ENCODE data around the gene PCLAF.
A peak's percentile ranks its signal among the peaks of the same experiment; 100 is the strongest.
"Not testable (repeated sequence)": the region's sequence is repeated elsewhere in the genome, so short reads cannot be mapped to it uniquely, and the experiment has no call there.

The PCLAF gene

DNA sequence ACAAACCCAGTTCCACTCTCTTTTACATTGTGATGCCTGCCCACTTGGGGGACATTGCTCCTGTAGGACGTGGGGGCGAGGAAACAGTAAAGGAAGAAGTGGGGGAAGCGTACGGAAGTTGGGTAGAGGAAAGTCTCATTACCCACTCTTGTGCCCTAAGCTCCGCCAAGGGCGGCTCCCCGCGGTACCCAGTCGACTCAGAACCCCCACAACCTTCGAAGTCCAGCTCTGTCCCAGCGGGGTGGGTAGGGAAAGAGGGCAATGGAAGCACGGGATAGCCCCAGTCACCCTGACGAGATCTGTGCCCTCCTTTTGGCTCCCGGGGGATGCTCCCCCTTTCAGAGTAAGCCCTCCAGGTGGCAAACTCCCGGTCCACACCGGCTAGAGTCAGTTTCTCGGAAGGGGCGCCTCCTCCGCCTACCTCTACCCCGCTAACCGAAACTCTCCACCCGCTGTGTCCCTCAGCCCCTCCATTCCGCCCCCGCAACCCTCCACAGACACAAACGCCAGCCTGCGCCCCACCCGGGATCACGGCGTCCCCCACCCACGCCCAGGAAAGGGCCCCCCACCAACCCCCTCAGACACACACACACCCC lies 25.8 kb downstream of the PCLAF start:
- ChIA-PET CTCF (interaction anchor here (0.8 to 1.4 kb wide), 2 partner anchors 133 to 145 kb away, joined by 3 to 4 read pairs; no protein-coding TSS in a partner anchor), POLR2A (interaction anchor here (1.2 kb wide), 1 partner anchor 262 kb away, joined by 3 read pairs; the partner anchor contains the start of gene CIAO2A)
- no peak for TF ChIP-seq LEF1 (IDR thresholded peaks at IDR 0.05; ENCODE audit: borderline replicate concordance)
- TF ChIP-seq, protein P1, sequence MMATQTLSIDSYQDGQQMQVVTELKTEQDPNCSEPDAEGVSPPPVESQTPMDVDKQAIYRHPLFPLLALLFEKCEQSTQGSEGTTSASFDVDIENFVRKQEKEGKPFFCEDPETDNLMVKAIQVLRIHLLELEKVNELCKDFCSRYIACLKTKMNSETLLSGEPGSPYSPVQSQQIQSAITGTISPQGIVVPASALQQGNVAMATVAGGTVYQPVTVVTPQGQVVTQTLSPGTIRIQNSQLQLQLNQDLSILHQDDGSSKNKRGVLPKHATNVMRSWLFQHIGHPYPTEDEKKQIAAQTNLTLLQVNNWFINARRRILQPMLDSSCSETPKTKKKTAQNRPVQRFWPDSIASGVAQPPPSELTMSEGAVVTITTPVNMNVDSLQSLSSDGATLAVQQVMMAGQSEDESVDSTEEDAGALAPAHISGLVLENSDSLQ (IDR thresholded peaks at IDR 0.05) = no peak
- peak; percentile 4 for DNase-seq (ENCODE audit: extremely low spot score)

DNA sequence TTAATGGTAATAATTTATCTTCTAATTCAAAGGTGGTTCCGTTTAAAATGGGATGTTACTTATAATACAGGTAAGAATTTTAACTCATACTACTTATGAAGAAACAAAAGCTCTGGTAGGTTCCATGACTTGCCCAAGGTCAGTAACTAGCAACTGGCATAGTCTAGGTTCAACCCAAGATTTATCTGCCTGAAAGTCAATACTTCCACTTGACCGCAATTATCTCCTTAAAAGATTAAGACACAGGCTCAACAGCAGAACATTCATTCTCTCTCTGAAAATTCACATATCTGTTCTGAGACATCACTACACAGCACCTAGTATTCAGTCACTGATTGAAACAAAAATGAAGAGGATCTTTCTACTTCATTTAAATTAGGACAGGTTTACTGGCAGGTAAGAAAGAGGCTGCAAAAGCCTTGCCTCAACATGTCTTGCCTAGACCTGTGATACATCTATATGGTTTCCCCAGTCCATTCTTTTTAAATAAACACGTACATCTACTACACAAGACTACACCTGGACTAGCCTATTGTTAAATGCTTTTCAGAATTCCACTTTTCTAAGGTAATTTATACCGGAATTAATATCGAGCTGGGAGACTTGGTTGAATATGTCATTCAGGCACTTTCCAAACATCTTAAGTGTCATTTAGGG lies 26.4 kb downstream of the PCLAF start:
- no peak for TF ChIP-seq LEF1 (IDR thresholded peaks at IDR 0.05; ENCODE audit: borderline replicate concordance)
- TF ChIP-seq L3MBTL2 (conservative IDR thresholded peaks at IDR 0.05) = no peak
- no peak for TF ChIP-seq TARDBP (IDR thresholded peaks at IDR 0.05)
- ChIA-PET CTCF (no interaction called here), POLR2A (interaction anchor here (1.2 kb wide), 1 partner anchor 261 kb away, joined by 3 read pairs; the partner anchor contains the start of gene CIAO2A)
- no peak for DNase-seq (ENCODE audit: extremely low spot score)

DNA sequence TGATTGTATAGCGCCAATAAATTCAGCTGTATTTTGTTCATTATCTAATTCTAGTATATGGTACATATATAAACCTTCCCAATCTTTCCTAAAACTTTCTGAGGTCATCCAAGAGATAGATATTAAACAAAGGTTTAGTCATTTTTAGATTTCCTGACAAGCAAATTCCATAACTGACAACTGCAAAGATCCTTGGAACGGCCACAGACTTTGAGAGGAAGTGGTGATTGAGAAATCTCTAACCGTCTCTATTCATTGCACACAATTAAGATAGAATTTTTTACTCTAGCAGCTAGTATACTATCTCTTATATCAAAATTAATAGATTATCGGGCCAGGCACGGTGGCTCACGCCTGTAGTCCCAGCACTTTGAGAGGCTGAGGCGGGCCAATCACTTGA lies 30.0 kb downstream of the PCLAF start:
- ChIA-PET CTCF (no interaction called here), POLR2A (no interaction called here)
- no peak for TF ChIP-seq FOXA1 (IDR thresholded peaks at IDR 0.05)
- no peak for TF ChIP-seq TARDBP (IDR thresholded peaks at IDR 0.05)
- no peak for TF ChIP-seq ELF4 (IDR thresholded peaks at IDR 0.05)
- no peak for TF ChIP-seq BHLHE40 (IDR thresholded peaks at IDR 0.05; ENCODE audit: borderline replicate concordance)
- TF ChIP-seq SUZ12 (IDR thresholded peaks at IDR 0.05) = no peak
- TF ChIP-seq FOXK2 (IDR thresholded peaks at IDR 0.05) = no peak
- no peak for TF ChIP-seq FOXM1 (IDR thresholded peaks at IDR 0.05; ENCODE audit: borderline replicate concordance)
- TF ChIP-seq LEF1 (IDR thresholded peaks at IDR 0.05; ENCODE audit: borderline replicate concordance) = no peak
- TF ChIP-seq HDGF (IDR thresholded peaks at IDR 0.05; ENCODE audit: borderline replicate concordance) = no peak
- no peak for TF ChIP-seq CTBP1 (IDR thresholded peaks at IDR 0.05; ENCODE audit: borderline replicate concordance)
- TF ChIP-seq L3MBTL2 (conservative IDR thresholded peaks at IDR 0.05) = no peak
- no peak for TF ChIP-seq ZNF384 (IDR thresholded peaks at IDR 0.05)
- TF ChIP-seq ARNT (IDR thresholded peaks at IDR 0.05) = no peak
- no peak for TF ChIP-seq NFRKB (IDR thresholded peaks at IDR 0.05)
- DNase-seq (ENCODE audit: extremely low spot score) = no peak

DNA sequence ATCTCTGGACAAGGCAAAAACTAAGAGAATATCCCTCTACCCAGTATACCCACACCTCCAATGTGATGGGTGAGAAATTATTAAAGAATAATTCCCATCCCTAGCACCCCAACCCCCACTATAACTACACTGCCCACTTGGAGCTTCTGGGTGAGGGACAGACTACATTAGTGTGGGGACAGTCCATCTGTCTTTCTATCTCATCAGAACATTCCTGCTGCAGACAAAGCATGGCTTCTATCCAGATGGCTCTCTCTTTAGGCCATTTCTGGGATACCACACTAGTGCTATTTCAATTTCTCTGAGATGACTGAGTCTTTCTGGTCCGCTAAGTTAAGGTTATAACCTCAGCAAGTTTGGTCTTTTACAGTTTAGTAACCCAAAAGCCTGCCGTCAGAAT lies 31.9 kb downstream of the PCLAF start:
- DNase-seq (ENCODE audit: extremely low spot score) = no peak
- ChIA-PET POLR2A (no interaction called here), CTCF (no interaction called here)
- TF ChIP-seq NFRKB (IDR thresholded peaks at IDR 0.05) = no peak
- no peak for TF ChIP-seq L3MBTL2 (conservative IDR thresholded peaks at IDR 0.05)
- no peak for TF ChIP-seq FOXK2 (IDR thresholded peaks at IDR 0.05)
- TF ChIP-seq LEF1 (IDR thresholded peaks at IDR 0.05; ENCODE audit: borderline replicate concordance) = no peak
- no peak for TF ChIP-seq ARNT (IDR thresholded peaks at IDR 0.05)
- no peak for TF ChIP-seq FOXM1 (IDR thresholded peaks at IDR 0.05; ENCODE audit: borderline replicate concordance)
- TF ChIP-seq TARDBP (IDR thresholded peaks at IDR 0.05) = no peak
- no peak for TF ChIP-seq BHLHE40 (IDR thresholded peaks at IDR 0.05; ENCODE audit: borderline replicate concordance)
- no peak for TF ChIP-seq FOXA1 (IDR thresholded peaks at IDR 0.05)
- TF ChIP-seq ZNF384 (IDR thresholded peaks at IDR 0.05) = no peak
- TF ChIP-seq, protein P1 (IDR thresholded peaks at IDR 0.05) = no peak
- TF ChIP-seq SUZ12 (IDR thresholded peaks at IDR 0.05) = no peak
- TF ChIP-seq CTBP1 (IDR thresholded peaks at IDR 0.05; ENCODE audit: borderline replicate concordance) = no peak
- no peak for TF ChIP-seq SP1 (IDR thresholded peaks at IDR 0.05)
- no peak for TF ChIP-seq HDGF (IDR thresholded peaks at IDR 0.05; ENCODE audit: borderline replicate concordance)
- no peak for TF ChIP-seq ELF4 (IDR thresholded peaks at IDR 0.05)

DNA sequence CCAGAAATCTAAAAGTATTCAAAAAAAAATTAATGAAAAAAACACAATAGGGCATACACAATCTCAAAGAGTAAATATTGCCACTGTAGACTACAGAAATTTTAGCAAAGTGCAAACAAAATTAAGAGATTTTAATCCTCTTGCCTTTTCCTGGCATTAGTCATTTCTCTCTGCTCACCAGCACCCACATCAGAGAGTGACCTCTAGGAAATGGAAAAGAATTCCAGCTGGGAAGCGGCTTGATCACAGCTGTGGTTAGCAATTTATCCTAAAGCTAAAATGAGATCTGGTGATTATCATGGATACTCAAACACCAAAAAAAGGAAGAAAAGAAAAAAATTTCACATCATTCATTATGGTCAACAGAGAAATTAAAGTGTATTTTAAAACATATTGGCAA lies 32.8 kb downstream of the PCLAF start:
- ChIA-PET POLR2A (no interaction called here), CTCF (interaction anchor here (0.7 kb wide), 1 partner anchor 342 kb away, joined by 3 read pairs; no protein-coding TSS in a partner anchor)
- DNase-seq (ENCODE audit: extremely low spot score) = no peak
- TF ChIP-seq ZNF384 (IDR thresholded peaks at IDR 0.05) (no peak), FOXK2 (IDR thresholded peaks at IDR 0.05) (no peak), CTBP1 (IDR thresholded peaks at IDR 0.05; ENCODE audit: borderline replicate concordance) (no peak), TARDBP (IDR thresholded peaks at IDR 0.05) (no peak), FOXM1 (IDR thresholded peaks at IDR 0.05; ENCODE audit: borderline replicate concordance) (no peak), LEF1 (IDR thresholded peaks at IDR 0.05; ENCODE audit: borderline replicate concordance) (no peak)

DNA sequence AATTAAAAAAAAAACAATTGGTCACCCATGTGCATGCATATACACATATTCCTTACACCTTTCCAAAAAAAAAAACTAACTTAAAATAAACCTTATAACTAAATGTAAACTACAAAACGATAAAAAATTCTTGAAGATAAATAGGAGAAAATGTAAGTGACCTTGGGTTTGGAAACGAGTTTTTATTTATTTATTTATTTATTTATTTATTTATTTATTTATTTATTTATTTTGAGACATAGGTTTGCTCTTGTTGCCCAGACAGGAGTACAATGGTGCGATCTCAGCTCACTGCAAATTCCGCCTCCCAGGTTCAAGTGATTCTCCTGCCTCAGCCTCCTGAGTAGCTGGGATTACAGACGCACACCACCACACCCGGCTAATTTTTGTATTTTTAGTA lies 35.0 kb downstream of the PCLAF start:
- POLR2A ChIA-PET; CTCF ChIA-PET; DNase-seq (ENCODE audit: extremely low spot score): not testable (repeated sequence)

DNA sequence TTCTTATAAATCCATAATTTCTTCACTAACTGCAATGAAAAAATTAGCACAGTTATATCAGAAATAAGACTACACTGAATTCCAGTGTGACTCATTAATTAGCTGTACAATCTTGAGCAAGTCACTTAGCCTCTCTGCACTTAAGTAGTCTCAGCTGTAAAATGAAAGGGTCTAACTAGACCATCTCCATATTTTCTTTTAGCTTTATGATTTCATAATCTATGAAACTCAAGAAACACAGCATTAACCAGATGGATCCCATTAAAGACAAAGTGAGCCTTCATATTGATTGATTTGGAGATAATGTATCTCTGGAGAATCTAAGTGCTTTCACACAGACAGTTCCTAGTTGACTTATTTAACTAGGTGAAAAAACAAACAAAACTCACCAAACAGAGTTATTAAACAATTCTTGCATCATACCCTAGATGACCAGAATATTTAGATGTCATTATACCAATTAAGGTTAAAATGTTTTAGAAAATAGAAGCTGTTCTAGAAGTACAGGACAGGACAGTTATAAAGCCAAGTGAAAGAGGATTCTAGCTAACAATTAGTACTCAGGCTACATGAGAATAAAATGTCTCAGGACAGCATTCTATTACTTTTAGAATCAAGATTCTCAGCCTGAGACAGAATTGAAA lies 36.5 kb downstream of the PCLAF start:
- CTCF ChIA-PET = no interaction called here
- DNase-seq (ENCODE audit: extremely low spot score) = no peak
- POLR2A ChIA-PET = no interaction called here
- TF ChIP-seq SP1 (IDR thresholded peaks at IDR 0.05) (no peak), HDGF (IDR thresholded peaks at IDR 0.05; ENCODE audit: borderline replicate concordance) (no peak), FOXM1 (IDR thresholded peaks at IDR 0.05; ENCODE audit: borderline replicate concordance) (no peak), LEF1 (IDR thresholded peaks at IDR 0.05; ENCODE audit: borderline replicate concordance) (no peak), CTBP1 (IDR thresholded peaks at IDR 0.05; ENCODE audit: borderline replicate concordance) (no peak), L3MBTL2 (conservative IDR thresholded peaks at IDR 0.05) (no peak)

Measured in HEK293T (cell line).